ENCODE measurements around the gene ZC3H7A. TPM values are rescaled to one million over a fixed set of nuclear protein-coding genes. Genes with fewer than 3 reads are reported as not detected.

The ZC3H7A gene
- total and polyA plus RNA-seq, 9 of the 15 experiments (the other 6 are each of a cell fraction or from before 2014, with no cell fraction given), result 19.8 to 49.1 (median 28.2) TPM

GRCh38 chr16:11729787-11730186 lies 67.3 kb downstream of the ZC3H7A start:
- in situ Hi-C loops (cut with MboI) (no loop called here), intact Hi-C loops (cut with micrococcal nuclease) (no loop called here)
- CTCF ChIA-PET (ENCODE audit: low intra/inter-chr PET ratio), result no interaction called here
- no peak for TF ChIP-seq STAT6 (CRISPR knock-in tag; IDR thresholded peaks at IDR 0.05)
- TF ChIP-seq RCOR1 (IDR thresholded peaks at IDR 0.05; ENCODE audit: borderline replicate concordance in 1 of 2, low read depth in 2 of 2, low read length in 2 of 2), result no peak
- no peak for TF ChIP-seq POLR2H (tag; IDR thresholded peaks at IDR 0.05; ENCODE audit: low read depth)
- TF ChIP-seq ZNF740 (CRISPR knock-in tag; IDR thresholded peaks at IDR 0.05), result no peak
- TF ChIP-seq ZNF740 (tag; IDR thresholded peaks at IDR 0.05), result no peak
- no peak for TF ChIP-seq ZNF184 (CRISPR knock-in tag; IDR thresholded peaks at IDR 0.05)
- no peak for TF ChIP-seq ETV6 (IDR thresholded peaks at IDR 0.05; ENCODE audit: borderline replicate concordance in 1 of 2, low read depth in 2 of 2, low read length in 1 of 2)
- no peak for TF ChIP-seq ETV6 (CRISPR knock-in tag; IDR thresholded peaks at IDR 0.05; ENCODE audit: borderline replicate concordance)
- no peak for TF ChIP-seq NFE2L1 (tag; IDR thresholded peaks at IDR 0.05; ENCODE audit: borderline replicate concordance, low read depth)
- no peak for TF ChIP-seq SIN3B (IDR thresholded peaks at IDR 0.05; ENCODE audit: low read depth)
- TF ChIP-seq FOXP1 (CRISPR knock-in tag; IDR thresholded peaks at IDR 0.05), result no peak
- TF ChIP-seq ZNF3 (CRISPR knock-in tag; IDR thresholded peaks at IDR 0.05), result no peak

More at GRCh38 chr16:11729787-11730186, 67.3 kb downstream of the ZC3H7A start:
- Histone ChIP-seq H3K27me3 (ENCODE audit: control insufficient read depth in 2 of 2, insufficient read depth in 2 of 2, low read length in 2 of 2) (no peaks in the 10 kb centered on the region), H3K4me1 (replicated peaks in 1 of 2; ENCODE audit: control insufficient read depth in 2 of 2, insufficient read depth in 2 of 2, low read length in 2 of 2) (peaks cover 0 to 8% of the 10 kb centered on the region in 2 experiments; a peak in 3 of 5 replicates), H2AFZ (ENCODE audit: low read depth, low read length) (no peak overlapping the region), H3K27ac (ENCODE audit: extremely low read depth, low read depth, low read length) (no peak overlapping the region), H3K79me2 (ENCODE audit: control insufficient read depth, insufficient read depth, low read length) (peaks cover 9% of the 10 kb centered on the region; the same call in 2 of the 3 replicates), H3K4me2 (ENCODE audit: insufficient read depth, low read length) (no peak overlapping the region), H3K36me3 (ENCODE audit: control insufficient read depth, insufficient read depth, low read length) (peaks cover 91% of the 10 kb centered on the region), H4K20me1 (replicated peaks; ENCODE audit: control insufficient read depth, insufficient read depth, low read length) (peaks cover 5% of the 10 kb centered on the region), H3K4me3 (no peak overlapping the region), H3K9me1 (ENCODE audit: control insufficient read depth, insufficient read depth, low read length) (no peaks in the 10 kb centered on the region), H3K9me3 (replicated peaks; ENCODE audit: control insufficient read depth, insufficient read depth, low read depth, low read length) (no peaks in the 10 kb centered on the region), H3K9ac (ENCODE audit: insufficient read depth in 1 of 2, low read depth in 2 of 2, low read length in 2 of 2) (no peak overlapping the region)
- no TSS peak for BruUV-seq (replicated peaks)
- DNase-seq (ENCODE audit: extremely low read depth in 1 of 4, low spot score in 3 of 4) (no peak), ATAC-seq (no peak), FAIRE-seq (no peak)
- POLR2A ChIA-PET, result interaction anchor here (0.6 to 1.0 kb wide), 3 partner anchors 45 to 384 kb away, joined by 4 read pairs; no protein-coding TSS in a partner anchor
- WGBS (ENCODE audit: insufficient coverage, low coverage, missing lambda C conversion rate), result 100% methylated on average over 3 of the region's 3 CpGs
